Activated naive CD4-positive, alpha-beta T cell (primary cell): Measurements from ENCODE around the gene RNF213.
"Not testable (repeated sequence)": the region's sequence is repeated elsewhere in the genome, so short reads cannot be mapped to it uniquely, and the experiment has no call there.

Source experiments
- DNase-seq, 4 experiments: peaks; one replicate each; lab custom pipeline; 2025; lab: John Stamatoyannopoulos, UW

RNF213 gene

GRCh38 chr17:80394629-80395216 lies 134.1 kb downstream of the RNF213 start:
- no peak for DNase-seq

DNA sequence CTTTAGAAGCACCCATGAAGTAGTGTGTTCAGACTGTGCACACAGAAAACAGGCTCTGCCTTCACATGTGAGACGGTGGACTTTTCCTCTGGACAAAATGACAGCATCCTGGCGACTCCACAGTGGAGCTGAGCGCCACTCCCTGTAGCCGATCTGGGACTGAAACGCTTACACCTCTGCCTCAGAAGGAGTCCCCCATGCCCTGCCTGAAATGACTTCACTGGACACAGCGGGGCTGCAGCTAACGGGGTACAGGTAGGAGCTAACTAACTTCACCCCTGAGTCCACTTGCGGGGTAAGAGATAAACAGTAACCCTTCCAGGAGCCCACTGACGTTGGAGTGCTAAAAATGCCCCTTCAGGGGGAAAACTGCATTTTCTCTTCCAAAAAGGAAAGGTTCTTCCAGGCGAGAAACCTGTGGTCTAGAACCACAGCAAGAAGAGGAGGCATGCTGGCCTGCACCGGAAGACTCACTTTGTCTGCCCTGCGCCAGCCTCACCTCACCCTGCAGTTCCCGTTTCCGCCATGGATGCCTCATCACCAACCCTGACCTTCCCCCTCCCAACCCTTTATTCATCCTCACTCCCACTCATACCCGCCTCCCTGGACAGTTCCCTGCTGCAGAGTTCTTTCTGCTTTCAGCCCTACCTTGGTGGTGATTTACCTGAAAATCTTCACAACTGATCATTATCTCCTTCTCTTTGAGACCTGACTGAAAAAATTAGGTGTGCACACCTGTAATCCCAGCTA lies 134.9 kb downstream of the RNF213 start:
- DNase-seq: no peak

DNA sequence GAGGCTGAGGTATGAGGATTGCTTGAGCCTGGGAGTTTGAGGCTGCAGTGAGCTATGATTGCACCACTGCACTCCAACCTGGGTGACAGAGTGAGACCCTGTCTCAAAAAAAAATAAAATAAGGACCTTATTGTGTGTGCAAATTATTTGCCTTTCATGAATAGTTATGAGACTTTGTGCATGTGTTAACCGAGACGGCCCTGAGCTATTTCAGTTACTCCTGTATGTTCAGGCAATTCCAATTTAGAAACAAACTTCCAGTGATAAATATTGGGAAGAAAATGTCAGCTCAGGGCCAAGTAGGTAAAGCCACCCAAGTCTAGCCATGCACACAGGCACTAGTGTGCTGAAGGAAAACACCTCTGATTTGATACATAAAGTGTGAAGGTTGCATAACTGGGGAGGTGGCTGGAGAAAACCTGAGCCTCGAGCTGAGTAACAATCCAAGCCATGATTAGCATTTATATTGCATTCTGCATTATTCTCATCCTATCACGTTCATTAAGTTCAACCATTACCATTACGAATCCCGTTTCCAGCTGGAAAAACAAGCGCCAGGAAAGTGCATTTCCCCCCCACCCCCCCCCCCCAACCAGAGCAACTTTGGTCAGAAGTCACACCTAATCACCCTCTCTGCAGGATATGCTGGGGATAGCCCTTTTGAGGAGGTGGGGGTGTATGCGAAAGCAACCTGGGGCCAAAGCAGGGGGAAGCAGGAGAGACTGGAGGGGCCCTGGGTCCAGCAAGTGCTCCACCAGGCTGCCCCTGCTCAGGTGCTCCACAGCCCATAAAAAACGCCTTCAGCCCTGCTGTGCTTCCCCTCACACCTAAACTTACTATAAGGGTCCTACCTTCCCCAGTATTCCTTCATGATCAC lies 135.7 kb downstream of the RNF213 start:
- DNase-seq: no peak

DNA sequence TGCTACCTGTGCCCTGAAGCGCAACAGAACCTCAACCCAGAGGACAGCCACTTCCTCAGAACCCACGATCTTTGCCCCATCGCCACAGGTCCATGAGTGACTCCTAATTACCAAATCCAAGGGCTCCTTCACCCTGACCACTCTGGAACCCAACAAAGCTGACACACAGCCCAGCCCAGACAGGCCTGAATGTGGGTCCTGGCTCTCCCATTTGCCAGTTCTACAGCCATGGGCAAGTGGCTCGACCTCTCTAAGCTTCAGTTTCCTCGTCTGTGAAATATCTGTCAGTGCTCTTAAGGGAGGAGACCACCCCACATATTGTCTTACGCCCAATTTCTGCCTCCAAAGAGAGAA lies 136.4 kb downstream of the RNF213 start:
- DNase-seq: no peak

DNA sequence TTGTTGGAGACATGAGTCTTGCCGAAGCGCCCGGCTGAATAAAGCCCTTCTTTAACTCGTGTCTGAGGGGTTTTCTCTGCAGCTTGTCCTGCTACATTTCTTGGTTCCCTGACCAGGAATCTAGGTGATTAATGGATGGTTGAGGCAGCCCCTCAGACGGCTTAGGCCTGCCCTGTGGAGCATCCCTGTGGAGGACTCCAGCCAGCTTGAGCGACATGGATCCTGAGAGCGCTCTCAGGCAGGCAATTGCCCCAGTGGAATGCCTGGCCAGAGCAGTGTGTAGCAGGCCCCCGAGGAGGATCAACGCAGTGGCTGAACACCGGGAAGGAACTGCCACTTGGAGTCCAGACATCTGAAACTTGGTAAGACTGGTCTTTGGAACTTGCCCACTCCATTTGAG lies 137.0 kb downstream of the RNF213 start:
- DNase-seq: no peak

DNA sequence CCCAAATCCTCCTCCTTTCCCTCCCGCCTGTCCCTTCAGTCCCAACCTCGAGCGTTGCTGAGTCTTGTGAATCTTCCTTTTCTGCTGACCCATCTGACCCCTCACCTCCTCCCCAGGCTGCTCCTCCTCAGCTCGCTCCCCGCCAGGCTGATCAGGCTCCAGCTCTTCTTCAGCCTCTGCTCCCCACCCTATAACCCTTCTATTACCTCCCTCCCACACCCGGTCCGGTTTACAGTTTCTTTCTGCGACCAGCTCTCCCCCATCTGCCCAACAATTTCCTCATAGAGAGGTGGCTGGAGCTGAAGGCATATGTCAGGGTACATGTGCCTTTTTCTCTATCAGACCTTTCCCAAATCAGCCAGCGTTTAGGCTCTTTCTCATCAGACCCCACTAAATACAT lies 140.4 kb downstream of the RNF213 start:
- not testable (repeated sequence) for DNase-seq

GRCh38 chr17:80402102-80402501 lies 141.4 kb downstream of the RNF213 start:
- DNase-seq: not testable (repeated sequence)

GRCh38 chr17:80402959-80403358 lies 142.3 kb downstream of the RNF213 start:
- no peak for DNase-seq

DNA sequence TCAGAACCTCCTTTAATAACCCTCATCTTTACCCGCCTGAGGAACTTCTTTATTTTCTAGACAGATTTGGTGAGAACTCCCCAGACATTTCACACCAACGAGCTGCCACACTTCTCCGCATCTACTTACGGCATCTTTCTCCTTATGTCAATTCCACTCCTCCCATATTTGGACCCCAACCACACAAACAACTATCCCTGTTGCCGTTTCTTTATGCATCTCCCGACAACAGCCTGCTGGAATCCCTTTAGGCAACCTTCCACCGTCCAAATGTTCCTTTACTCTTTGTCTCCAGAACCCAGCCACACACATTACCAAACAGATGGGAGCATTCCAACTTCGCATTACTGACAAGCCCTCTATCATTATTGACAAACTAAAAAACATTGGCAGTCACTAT lies 145.5 kb downstream of the RNF213 start:
- no peak for DNase-seq

- not testable (repeated sequence) for DNase-seq
Measured at GRCh38 chr17:80407917-80408316, 147.3 kb downstream of the RNF213 start.

- DNase-seq: no peak
Measured at GRCh38 chr17:80408872-80409271, 148.2 kb downstream of the RNF213 start.

- no peak for DNase-seq
Measured at GRCh38 chr17:80409626-80410025, 149.0 kb downstream of the RNF213 start.

DNA sequence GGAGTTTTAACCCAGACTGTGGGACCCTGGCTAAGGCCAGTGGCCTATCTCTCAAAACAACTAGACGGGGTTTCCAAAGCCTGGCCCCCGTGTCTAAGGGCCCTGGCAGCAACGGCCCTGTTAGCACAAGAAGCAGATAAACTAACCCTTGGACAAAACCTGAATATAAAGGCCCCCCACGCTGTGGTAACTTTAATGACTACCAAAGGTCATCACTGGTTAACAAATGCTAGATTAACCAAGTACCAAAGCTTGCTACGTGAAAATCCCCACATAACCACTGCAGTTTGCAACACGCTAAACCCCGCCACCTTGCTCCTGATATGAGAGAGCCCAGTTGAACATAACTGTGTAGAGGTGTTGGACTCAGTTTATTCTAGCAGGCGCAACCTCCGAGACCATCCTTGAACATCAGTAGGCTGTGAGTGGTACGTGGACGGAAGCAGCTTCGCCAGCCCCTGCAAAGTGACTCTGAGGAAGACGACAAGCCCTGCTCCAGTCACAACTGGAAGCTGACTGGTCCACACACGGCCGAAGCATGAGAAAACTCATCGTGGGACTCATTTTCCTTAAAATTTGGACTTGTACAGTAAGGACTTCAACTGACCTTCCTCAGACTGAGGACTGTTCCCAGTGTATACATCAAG lies 149.9 kb downstream of the RNF213 start:
- not testable (repeated sequence) for DNase-seq

DNA sequence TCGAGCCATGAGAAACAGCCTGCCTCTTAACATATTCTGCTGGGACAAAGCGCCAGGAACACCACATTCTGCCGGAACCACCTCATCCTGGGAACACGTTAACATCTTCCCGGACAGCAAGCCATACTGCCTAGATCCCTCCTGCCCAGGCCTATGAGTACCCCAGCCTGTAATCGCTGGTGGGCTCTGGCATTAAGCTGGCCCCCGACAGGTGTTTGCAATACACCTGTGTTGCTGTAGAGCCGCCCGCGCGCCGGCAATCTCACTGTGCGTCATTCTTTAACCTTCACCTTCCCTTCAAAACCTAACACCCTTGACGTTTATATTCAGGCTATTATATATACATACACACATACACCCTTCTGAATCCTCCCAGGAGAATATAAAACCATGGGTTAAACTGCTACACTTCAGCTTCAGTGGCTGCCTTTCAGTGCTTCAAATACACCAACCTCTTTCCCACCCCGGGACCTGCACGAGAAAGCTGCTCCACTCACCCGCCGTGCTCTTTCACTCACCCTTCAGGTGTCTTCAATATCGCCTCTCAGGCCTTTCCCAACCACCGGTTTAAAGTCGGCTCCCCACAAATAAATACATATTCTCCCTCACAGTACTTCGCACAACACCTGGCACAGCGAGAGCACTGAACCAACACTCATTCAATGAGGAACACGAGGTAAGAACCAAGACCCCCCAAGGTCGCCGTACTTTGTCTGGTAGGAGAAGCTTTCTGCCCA lies 153.3 kb downstream of the RNF213 start:
- DNase-seq: no peak

- no peak for DNase-seq
Measured at GRCh38 chr17:80414508-80414802, 153.8 kb downstream of the RNF213 start.

GRCh38 chr17:80414803-80415625 lies 154.4 kb downstream of the RNF213 start, which contains the start of gene ENDOV:
ENDOV (plus strand) TSS chr17:80415167; CDS start chr17:80415195, 28 bp downstream.
- DNase-seq: peak; percentile 77 to 86 (median 82)

- DNase-seq: no peak
Measured at GRCh38 chr17:80415626-80416137, 155.0 kb downstream of the RNF213 start.

DNA sequence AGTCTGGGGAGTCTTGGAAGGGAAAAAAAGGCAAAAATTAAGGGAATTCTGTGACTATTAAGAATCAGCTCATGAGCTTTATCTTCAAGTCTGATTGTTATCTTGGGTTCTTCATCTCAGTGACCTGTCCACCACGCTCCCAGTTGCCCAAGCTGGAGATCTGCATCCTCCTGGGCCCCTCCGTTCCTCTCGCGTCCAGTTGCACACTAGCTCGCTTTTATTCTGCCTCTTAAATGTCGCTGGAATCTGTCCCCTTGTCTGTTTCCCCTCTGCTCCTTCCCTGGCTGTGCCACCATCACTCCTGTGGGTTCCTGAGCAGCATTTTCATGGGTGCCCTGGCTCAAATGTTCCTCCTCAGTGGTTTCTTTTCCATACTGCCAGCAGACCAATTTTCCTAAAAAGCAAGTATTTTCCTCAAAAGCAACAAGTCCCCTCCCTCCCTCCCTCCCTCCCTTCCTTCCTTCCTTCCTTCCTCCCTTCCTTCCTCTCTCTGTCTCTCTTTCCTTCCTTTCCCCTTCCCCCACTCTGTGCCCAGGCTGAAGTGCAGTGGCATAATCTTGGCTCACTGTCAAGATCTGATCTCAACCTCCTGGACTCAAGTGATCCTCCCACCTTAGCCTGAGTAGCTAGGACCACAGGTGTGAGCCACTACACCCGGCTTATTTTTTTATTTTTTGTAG lies 155.7 kb downstream of the RNF213 start:
- no peak for DNase-seq

GRCh38 chr17:80416940-80417293 lies 156.3 kb downstream of the RNF213 start:
- no peak for DNase-seq

DNA sequence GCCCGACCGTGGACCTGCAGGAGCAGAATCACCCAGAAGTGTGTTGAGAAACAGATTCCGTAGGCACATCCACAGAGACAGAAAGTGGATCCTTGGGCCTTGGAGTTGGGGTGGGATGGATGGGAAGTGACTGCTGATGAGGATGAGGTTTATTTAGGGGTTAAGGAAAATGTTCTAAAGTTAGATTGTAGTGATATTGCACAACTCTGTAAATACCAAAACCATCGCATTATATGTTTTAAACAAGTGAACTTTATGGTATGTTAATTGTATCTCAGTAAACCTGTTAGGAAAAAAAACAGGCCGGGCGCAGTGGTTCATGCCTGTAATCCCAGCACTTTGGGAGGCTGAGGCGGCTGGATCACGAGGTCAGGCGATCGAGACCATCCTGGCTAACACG lies 157.9 kb downstream of the RNF213 start:
- no peak for DNase-seq
